G401.6 (cell line): ENCODE results near the gene HAGHL.

Experiments
- FAIRE-seq: peaks from 2 replicates; lab custom pipeline; 2012; peaks lifted over from hg19 to GRCh38; lab: Jason Lieb, UNC

The HAGHL gene

GRCh38 chr16:721765-722540 is 5.0 kb upstream of the HAGHL start:
- FAIRE-seq = no peak

DNA sequence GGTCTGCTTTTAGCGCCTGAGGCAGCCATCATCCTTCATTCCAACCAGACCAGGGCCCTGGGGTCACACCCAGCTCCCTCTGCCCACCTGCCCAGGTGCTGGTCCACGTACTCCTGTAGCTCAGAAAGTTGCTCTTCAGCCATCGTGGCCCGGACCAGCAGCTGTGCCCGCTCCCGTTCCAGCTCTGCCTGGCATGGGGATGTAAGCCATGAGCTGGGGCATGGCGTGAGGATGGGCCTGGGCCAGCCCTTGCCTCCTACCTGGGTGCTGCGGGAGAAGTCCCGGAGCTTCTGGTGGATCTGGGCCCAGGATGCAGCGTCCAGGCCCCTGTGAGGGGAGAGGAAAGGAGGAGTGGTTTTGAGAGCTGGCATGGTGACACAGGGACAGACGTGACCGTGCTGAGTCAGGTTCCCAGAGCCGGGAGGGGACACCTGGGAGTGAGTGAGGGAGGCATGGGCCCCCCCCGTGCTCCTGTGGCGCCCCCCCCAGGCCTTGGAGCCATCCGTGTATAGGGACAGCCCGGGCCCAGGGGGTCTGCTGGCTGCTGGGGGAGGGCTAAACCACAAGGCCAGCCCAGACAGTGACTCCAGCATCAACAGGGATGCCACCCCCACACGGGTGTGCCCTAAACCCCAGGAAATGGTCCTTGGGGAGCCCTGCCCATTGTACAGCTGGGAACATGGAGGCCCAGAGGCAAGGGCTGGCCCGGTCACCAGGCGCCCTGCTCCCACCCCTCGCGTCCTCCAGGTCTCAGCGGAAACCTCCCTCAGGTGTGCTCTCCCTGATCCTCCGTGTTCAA is 3.9 kb upstream of the HAGHL start:
- FAIRE-seq = no peak

DNA sequence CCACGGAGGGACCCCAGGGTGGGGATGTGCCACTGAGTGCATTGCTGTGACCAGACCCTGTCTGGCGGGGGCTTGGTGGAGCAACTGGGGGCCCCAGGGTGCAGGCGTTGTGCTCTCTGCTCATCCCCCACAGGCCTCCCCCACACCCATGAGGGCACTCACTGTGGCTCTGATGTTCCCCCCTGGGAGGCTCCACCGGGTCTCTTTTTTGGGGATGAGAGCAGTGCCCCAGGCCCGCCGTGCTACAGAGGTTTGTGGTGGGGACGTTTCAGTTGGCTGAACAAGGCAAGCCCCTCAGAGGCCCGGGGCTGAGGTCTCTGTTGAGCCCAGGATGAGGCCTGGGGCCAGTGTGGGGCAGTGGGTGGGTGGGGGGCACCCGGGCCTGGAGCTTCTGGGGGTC is 3.2 kb upstream of the HAGHL start:
- no peak for FAIRE-seq

- FAIRE-seq = no peak
Observed at GRCh38 chr16:724188-725040, 2.5 kb upstream of the HAGHL start.

GRCh38 chr16:725041-725376 is 1.9 kb upstream of the HAGHL start:
- no peak for FAIRE-seq

- FAIRE-seq = no peak
Observed at GRCh38 chr16:725463-726187, 1.3 kb upstream of the HAGHL start.

DNA sequence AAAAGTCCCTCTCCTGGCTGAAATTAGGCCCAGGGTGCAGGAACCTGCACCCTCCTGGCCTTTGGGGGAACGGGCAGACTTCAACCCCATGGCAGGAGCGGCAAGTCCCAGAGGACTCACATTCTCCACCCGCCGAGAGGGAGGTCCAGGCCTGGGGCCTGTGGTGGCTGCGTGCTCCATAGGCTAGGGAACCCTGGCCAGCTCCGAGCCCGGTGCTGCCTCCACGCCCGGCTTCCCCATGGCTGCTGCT is 793 bp upstream of the HAGHL start:
- peak; percentile 28 for FAIRE-seq

DNA sequence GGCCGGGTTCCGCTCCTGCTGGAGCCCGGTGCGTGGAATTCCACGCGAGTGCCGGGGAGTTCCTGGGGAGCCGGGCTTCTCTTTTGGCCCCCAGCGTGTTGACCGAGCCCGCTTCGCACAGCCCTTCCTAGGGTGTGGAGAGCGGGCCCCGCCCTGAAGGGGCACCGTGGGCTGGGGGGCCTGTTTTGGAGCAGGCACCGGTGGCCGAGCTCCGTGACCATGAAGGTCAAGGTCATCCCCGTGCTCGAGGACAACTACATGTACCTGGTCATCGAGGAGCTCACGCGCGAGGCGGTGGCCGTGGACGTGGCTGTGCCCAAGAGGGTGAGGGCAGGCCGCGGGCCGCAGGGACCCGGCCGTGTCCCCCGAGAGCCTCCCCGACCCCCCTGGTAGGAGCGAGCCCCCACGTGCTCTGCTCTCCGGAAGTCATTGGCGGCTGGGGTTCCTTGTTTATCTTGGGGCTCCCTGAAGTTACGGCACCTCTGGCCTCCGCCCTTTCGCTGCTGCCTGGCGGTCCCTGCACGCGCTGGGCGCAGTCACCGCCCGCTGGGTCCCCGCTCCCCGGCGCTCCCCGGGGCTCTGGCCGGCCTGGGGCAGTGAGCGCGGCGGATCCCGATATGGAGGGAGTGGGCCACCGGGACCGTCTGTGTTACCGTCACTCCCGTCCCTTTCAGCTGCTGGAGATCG is 528 bp downstream of the HAGHL start:
- FAIRE-seq = no peak

- no peak for FAIRE-seq
Observed at GRCh38 chr16:728131-728889, 1.4 kb downstream of the HAGHL start.

DNA sequence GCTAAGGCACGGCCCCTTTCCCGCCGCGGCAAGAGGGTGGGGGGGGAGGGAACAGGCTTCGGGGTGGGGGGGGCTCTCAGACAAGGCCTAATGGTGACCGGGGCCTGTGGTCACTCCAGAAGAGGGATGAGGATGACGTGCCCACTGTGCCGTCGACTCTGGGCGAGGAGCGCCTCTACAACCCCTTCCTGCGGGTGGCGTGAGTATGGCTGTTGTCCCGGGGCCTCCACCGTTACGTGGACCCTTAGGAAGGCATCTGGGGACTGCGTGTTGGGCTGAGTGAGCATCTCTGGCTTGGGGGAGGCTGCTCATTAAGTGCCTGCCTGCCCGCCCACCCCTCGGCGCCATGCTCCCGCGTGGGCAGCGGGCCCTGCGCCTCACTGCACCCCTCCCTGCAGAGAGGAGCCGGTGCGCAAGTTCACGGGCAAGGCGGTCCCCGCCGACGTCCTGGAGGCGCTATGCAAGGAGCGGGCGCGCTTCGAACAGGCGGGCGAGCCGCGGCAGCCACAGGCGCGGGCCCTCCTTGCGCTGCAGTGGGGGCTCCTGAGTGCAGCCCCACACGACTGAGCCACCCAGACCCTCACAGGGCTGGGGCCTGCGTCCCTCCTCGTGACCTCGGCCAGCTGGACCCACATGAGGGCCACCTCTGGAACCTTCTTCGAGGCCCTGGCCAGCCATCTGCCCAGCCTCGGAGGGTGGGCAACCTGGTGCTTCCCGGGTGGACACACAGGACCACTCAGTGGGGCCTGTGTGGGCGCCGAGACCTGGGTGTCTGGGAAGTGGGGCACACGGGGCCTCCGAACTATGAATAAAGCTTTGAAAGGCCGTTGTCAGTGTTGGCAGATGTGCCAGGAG is 2.2 kb downstream of the HAGHL start:
- no peak for FAIRE-seq

- no peak for FAIRE-seq
Observed at GRCh38 chr16:729768-730665, 3.1 kb downstream of the HAGHL start.

DNA sequence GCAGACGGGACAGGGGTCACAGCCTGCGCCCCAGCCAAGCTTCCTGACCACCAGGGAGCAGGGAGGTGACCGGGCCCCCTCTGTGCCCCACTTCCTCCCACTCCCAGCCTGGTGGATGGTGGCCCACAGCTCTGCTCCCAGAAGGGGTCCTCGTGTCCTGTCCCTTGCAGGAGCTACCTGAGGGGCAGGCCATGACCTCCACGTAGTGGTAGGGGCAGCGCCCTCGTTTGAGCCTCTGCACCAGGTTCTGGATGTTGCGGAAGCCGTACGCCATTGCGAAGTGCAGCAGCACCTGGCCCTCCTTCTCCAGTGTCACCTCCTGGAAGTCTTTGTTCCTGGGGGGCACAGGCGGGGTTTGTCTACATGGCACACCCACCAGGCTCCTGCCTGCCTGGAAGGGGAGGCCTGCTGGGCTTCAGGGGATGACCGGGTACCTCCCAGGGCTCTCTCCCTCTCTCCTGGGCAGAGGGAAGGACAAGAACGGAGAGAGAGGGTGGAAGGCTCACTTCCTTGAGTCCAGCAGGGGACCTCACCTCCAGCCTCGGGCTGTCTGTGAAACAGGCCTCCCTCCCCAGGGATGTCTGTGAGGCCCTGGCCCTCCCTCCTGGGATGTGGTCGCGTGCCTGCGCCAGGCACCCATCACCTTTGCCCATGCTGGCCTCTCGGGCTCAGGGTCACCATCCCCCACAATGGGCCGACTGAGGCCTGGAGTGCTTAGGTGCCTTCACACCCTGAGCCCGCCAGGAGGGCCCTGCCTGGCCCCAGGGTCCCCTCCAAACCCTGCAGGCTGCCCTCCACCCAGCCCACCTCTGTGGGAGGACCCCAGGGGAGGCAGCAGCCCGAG is 4.0 kb downstream of the HAGHL start:
- no peak for FAIRE-seq

- FAIRE-seq = no peak
Observed at GRCh38 chr16:732332-732731, 5.4 kb downstream of the HAGHL start.

DNA sequence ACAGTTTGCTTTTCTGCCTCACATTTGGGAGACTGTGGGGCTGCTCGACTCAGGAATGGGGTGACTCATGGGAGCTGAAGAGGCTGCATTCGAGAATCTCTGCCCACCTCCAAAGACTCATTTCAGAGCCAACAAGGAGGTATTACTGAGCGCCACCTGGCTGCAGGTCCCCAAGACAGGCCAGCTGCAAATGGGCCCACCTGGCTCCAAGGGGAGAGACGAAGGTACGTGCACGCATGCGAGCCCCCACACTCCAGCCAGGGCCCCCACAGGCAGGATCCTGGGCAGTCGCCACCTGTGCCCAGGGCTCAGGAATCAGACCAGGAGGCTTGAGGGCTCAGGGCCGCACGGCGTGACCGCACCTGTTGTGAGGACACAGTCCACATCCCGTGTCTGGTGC is 6.0 kb downstream of the HAGHL start:
- no peak for FAIRE-seq

DNA sequence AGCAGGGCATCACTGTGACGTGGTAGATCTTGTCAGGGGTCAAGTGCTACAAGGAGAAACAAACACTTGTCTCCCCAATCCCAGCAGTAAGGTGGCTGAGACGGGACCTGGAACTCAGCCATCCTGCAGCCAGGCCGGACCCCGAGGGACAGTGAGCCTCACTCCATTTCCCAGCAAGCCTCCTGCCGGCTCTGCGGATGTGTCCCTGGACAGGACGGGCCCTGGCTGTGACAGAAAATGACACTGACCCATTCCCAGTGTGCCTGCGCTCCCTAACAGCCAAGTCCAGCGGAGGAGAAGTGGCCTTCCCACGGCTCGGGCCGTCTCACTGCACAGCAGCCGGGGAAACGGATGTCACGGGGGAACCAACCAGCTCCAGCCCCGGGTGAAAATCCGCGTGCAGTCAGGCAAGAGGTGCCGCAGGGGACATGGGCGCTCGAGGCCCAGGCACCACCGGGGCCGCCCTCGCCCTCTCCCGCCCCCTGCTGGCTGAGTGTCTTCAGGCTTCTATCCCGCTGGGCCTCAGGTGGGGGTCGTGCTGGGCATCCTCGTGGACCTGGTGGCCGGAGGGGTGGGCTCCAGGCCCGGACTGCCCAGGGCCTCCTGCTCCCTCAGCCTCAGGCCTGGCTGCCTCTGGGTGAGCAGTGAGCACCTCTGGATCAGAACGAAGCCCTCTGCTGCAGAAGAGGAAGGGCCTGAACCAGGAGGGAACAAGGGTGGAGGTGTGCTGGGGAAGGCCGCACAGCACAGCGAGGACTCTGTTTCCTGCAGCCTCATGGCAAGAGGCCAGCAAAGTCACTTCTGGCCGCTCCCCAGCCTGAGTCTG is 6.7 kb downstream of the HAGHL start:
- no peak for FAIRE-seq

GRCh38 chr16:734208-734980 is 7.5 kb downstream of the HAGHL start:
- FAIRE-seq = no peak
